Measurements from ENCODE around the gene EXOC6B.

Gene EXOC6B

DNA sequence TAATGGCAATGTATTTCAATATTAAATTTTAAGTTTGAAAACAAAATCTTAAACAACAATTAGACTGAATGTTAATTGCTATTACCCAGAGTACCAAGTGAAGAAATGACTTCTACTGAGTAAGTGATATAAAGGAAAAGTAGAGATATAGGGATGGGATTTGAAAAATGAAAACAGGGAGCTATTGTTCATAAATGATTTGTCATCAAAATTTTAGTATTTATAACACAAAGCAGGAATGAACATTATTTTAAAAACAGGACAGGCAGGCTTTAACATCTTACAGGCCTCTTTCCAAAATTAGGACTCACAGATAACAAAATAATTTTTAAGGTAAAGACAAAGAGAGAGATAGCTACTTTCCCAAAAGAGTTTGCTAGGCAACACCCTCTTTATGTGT, 3.9 kb downstream of the EXOC6B start:
- H3K27ac Mint-ChIP-seq = no peak overlapping the region
- no peak overlapping the region for H3K4me3 Mint-ChIP-seq
- peaks cover 1% of the 10 kb centered on the region for H3K36me3 Mint-ChIP-seq
- no peaks in the 10 kb centered on the region for H3K9me3 Mint-ChIP-seq
- H3K4me1 Mint-ChIP-seq = peaks cover 30% of the 10 kb centered on the region
- H3K27me3 Mint-ChIP-seq = no peaks in the 10 kb centered on the region
- no peak for DNase-seq
- CTCF ChIA-PET = interaction anchor here (1.0 kb wide), 1 partner anchor 40 kb away, joined by 4 read pairs; no protein-coding TSS in a partner anchor

DNA sequence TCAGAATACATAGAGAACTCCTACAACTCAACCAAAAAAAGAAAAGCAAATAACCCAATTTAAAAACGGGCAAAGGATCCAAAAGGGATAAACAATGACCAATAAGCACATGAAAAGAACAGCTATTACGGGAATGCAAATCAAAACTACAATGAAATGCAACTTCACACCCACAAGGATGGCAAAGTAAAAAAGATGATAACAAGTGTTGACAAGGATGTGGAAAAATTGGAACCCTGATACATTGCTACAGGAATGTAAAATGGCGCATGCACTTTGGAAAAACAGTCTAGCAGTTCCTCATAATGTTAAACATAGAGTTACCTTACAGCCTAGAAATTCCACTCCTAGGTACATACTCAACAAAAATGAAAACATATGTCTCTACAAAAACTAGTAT, 4.7 kb downstream of the EXOC6B start:
- Mint-ChIP-seq H3K9me3 (no peaks in the 10 kb centered on the region), H3K27ac (no peak overlapping the region), H3K4me1 (peaks cover 26% of the 10 kb centered on the region), H3K4me3 (no peak overlapping the region), H3K36me3 (peaks cover 1% of the 10 kb centered on the region), H3K27me3 (no peaks in the 10 kb centered on the region)
- CTCF ChIA-PET = no interaction called here
- DNase-seq = no peak

GRCh38 chr2:72819501-72819900, 6.3 kb downstream of the EXOC6B start:
- Mint-ChIP-seq H3K4me1 (peaks cover 13% of the 10 kb centered on the region), H3K9me3 (no peaks in the 10 kb centered on the region), H3K4me3 (no peak overlapping the region), H3K27ac (no peak overlapping the region), H3K36me3 (peaks cover 1% of the 10 kb centered on the region), H3K27me3 (no peaks in the 10 kb centered on the region)
- DNase-seq = no peak
- CTCF ChIA-PET = no interaction called here

DNA sequence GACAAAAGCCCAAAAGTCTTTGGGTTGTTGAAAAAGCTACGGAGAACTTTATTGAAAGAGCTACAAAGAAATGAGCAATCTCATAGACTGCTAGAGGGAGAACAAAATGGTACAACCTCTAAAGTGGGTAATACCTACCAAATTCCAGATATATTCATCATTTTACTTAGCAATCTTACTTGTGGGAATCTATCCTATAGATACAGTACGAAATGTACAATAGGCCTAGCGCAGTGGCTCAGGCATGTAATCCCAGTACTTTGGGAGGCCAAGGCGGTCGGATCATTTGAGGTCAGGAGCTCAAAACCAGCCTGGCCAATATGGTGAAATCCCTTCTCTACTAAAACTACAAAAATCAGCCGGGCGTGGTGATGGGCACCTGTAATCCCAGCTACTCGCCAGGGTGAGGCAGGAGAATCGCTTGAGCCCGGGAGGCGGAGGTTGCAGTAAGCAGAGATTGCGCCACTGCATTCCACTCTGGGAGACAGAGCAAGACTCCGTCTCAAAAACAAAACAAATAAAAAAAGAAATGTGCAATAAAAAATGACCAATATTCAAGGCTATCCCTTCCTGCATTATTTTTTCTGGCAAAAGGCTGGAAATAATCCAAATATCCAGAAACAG, 10.1 kb downstream of the EXOC6B start:
- Mint-ChIP-seq H3K27me3 (no peaks in the 10 kb centered on the region), H3K9me3 (no peaks in the 10 kb centered on the region), H3K4me3 (no peak overlapping the region), H3K27ac (no peak overlapping the region), H3K36me3 (no peaks in the 10 kb centered on the region), H3K4me1 (peaks cover 7% of the 10 kb centered on the region)
- CTCF ChIA-PET = interaction anchor here (0.6 to 1.2 kb wide), 2 partner anchors 71 to 655 kb away, joined by 3 read pairs; partner anchors contain the start of gene SPR
- DNase-seq = no peak

GRCh38 chr2:72813841-72814240, 12.0 kb downstream of the EXOC6B start:
- CTCF ChIA-PET = no interaction called here
- no peak for DNase-seq
- Mint-ChIP-seq H3K27me3 (no peaks in the 10 kb centered on the region), H3K36me3 (peaks cover 11% of the 10 kb centered on the region), H3K4me3 (no peak overlapping the region), H3K9me3 (peaks cover 7% of the 10 kb centered on the region), H3K27ac (no peak overlapping the region), H3K4me1 (peaks cover 4% of the 10 kb centered on the region)

DNA sequence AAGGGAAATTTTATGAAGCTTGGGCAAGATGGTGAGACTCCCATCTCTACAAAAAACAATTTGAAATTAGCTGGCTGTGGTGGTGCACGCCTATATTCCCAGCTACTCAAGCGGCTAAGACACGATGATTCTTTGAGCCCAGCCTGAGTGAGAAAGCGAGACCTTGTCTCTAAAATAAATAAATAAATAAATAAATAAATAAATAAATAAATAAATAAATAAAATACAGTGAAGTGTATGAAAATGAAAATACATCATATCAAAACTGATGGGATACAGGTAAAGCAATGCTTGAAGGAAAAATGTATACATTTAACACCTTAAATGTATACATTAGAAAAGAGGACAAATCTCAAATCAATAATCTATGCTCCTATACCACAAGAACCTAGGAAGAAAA, 15.7 kb downstream of the EXOC6B start:
- H3K4me1 Mint-ChIP-seq = peaks cover 4% of the 10 kb centered on the region
- no peaks in the 10 kb centered on the region for H3K27me3 Mint-ChIP-seq
- H3K9me3 Mint-ChIP-seq = peaks cover 12% of the 10 kb centered on the region
- DNase-seq = no peak
- H3K36me3 Mint-ChIP-seq = peaks cover 13% of the 10 kb centered on the region
- no peak overlapping the region for H3K4me3 Mint-ChIP-seq
- CTCF ChIA-PET = no interaction called here
- no peak overlapping the region for H3K27ac Mint-ChIP-seq

DNA sequence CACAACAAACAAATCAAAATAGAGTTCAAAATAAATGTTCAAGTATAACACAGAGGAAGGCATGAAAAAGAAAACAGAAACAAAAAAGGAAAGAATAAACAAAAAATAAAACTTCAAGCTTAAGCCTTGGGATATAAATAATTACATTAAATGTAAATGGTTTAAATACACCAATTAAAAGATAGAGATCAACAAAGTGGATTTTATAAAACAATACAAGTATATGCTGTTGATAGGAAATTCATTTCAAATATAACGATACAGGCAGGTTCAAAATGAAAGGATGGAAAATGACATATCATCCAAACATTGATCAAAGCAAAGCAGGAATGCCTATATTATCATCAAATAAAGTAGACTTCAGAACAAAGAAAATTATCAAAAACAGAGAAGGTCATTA, 16.7 kb downstream of the EXOC6B start:
- H3K4me1 Mint-ChIP-seq = peaks cover 4% of the 10 kb centered on the region
- H3K27ac Mint-ChIP-seq = no peak overlapping the region
- DNase-seq = no peak
- no peaks in the 10 kb centered on the region for H3K27me3 Mint-ChIP-seq
- CTCF ChIA-PET = no interaction called here
- peaks cover 12% of the 10 kb centered on the region for H3K9me3 Mint-ChIP-seq
- no peak overlapping the region for H3K4me3 Mint-ChIP-seq
- H3K36me3 Mint-ChIP-seq = peaks cover 13% of the 10 kb centered on the region

- Mint-ChIP-seq H3K4me1 (no peaks in the 10 kb centered on the region), H3K9me3 (peaks cover 12% of the 10 kb centered on the region), H3K27me3 (no peaks in the 10 kb centered on the region), H3K4me3 (no peak overlapping the region), H3K27ac (no peak overlapping the region), H3K36me3 (peaks cover 13% of the 10 kb centered on the region)
- CTCF ChIA-PET = no interaction called here
- no peak for DNase-seq
These were observed 19.4 kb downstream of the EXOC6B start for GRCh38 chr2:72806280-72806945.

DNA sequence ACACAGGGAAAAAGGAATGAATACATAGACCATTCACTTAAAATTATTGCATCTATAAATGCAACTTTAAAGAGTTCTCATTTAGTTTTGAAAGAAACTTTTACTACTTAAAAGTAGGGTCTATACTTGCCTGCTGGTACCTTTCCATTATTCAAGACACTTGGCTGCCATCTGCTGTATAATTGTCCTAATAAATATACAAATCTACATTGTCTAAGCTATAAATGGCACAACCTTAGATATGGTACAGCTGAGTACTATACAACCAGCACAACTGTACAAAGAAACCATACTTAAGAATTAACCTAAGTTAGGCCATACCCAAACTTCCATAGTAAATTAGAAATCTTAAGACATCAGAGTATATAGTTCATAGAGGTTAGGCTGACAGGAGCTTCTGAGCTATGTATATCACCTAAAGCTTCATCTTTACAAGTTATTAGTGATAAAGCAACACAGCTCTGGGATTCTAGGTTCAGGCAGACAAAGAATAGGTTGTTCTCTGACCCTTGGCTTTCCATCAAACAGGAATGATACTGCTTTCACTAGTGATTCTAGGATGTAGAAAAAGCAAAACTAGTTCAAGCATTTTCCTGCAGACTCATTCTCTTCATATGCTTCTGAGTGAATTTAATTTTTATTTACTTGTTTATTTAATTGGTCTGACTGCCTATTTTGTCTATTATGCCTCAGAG, 22.1 kb downstream of the EXOC6B start:
- no peak overlapping the region for H3K27ac Mint-ChIP-seq

GRCh38 chr2:72803151-72803550, 22.7 kb downstream of the EXOC6B start:
- no peak for DNase-seq
- CTCF ChIA-PET = interaction anchor here (0.6 kb wide), 1 partner anchor 77 kb away, joined by 4 read pairs; no protein-coding TSS in a partner anchor
- no peak overlapping the region for H3K27ac Mint-ChIP-seq
- H3K9me3 Mint-ChIP-seq = peaks cover 3% of the 10 kb centered on the region
- H3K27me3 Mint-ChIP-seq = no peaks in the 10 kb centered on the region
- H3K4me1 Mint-ChIP-seq = no peaks in the 10 kb centered on the region
- H3K36me3 Mint-ChIP-seq = peaks cover 1% of the 10 kb centered on the region
- H3K4me3 Mint-ChIP-seq = no peak overlapping the region

More for the DNA sequence above, 22.1 kb downstream of the EXOC6B start:
- CTCF ChIA-PET = interaction anchor here (0.6 kb wide), 1 partner anchor 76 kb away, joined by 4 read pairs; no protein-coding TSS in a partner anchor
- Mint-ChIP-seq H3K36me3 (peaks cover 2% of the 10 kb centered on the region), H3K9me3 (peaks cover 5% of the 10 kb centered on the region), H3K4me3 (no peak overlapping the region), H3K27me3 (no peaks in the 10 kb centered on the region), H3K4me1 (no peaks in the 10 kb centered on the region)
- no peak for DNase-seq

DNA sequence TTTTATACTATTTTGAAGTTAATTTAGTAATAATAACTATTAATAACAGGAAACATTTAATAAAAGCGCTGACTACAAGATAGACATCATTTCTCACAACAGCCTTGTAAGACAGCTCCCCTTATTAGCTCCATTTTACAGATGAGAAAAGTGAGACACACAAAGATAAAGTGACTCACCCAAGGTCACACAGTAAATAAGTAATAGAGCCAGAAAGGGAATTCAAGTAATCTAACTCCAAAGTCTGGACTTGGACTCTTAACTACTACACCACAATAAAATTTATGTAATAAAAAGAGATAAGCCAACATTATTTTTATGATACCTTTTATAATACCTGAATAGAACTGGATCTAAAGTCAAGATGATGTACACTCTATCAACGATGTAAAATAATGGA, 25.3 kb downstream of the EXOC6B start:
- no peak overlapping the region for H3K27ac Mint-ChIP-seq
- DNase-seq = no peak
- H3K4me3 Mint-ChIP-seq = no peak overlapping the region
- no peaks in the 10 kb centered on the region for H3K4me1 Mint-ChIP-seq
- no peaks in the 10 kb centered on the region for H3K36me3 Mint-ChIP-seq
- H3K27me3 Mint-ChIP-seq = no peaks in the 10 kb centered on the region
- H3K9me3 Mint-ChIP-seq = no peaks in the 10 kb centered on the region
- CTCF ChIA-PET = interaction anchor here (0.7 kb wide), 1 partner anchor 838 kb away, joined by 4 read pairs; no protein-coding TSS in a partner anchor

- H3K4me3 Mint-ChIP-seq = no peak overlapping the region
- no peak for DNase-seq
- no peaks in the 10 kb centered on the region for H3K9me3 Mint-ChIP-seq
- no peak overlapping the region for H3K27ac Mint-ChIP-seq
- H3K36me3 Mint-ChIP-seq = no peaks in the 10 kb centered on the region
- H3K27me3 Mint-ChIP-seq = no peaks in the 10 kb centered on the region
- CTCF ChIA-PET = no interaction called here
- H3K4me1 Mint-ChIP-seq = peaks cover 7% of the 10 kb centered on the region
These were observed 28.1 kb downstream of the EXOC6B start for GRCh38 chr2:72797740-72798139.

DNA sequence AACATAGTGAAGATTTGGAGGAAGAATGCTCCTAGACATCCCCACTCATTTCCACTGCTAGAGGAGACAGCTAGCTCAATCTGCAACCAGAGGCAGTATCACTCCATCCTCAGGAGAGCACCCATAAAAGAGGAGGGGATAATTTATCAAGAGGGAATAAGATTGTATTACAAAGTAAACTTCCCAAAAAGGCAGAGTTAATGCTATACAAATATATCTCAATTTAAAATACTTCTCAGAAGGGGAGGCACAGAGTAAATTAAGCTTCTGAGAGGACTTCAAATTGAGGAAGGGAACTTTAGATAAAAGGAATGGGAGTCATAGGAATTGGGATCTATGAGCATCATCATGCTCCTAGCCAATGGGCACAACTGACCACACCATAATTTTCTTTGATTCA, 29.1 kb downstream of the EXOC6B start:
- CTCF ChIA-PET = no interaction called here
- no peaks in the 10 kb centered on the region for H3K36me3 Mint-ChIP-seq
- peaks cover 7% of the 10 kb centered on the region for H3K4me1 Mint-ChIP-seq
- H3K9me3 Mint-ChIP-seq = no peaks in the 10 kb centered on the region
- H3K27ac Mint-ChIP-seq = no peak overlapping the region
- no peaks in the 10 kb centered on the region for H3K27me3 Mint-ChIP-seq
- no peak for DNase-seq
- H3K4me3 Mint-ChIP-seq = no peak overlapping the region

DNA sequence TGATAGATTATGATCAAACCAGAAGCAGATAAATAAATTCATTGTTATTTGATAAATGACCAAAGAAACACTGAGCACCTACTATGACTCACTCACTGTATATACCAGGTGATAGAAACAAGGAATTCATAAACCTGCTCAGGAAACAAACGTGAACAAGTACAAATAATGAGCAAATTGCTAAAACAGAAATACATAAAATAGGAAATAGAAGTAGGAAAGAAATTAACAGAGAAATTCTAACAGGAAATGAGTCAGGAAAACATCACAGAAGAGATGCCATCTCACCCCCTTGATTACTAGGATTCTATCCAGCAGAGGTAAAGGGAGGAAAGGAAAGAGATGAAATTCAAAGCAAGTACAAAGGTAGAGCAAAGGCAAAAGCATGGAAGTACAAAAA, 31.3 kb downstream of the EXOC6B start:
- Mint-ChIP-seq H3K4me1 (peaks cover 7% of the 10 kb centered on the region), H3K4me3 (no peak overlapping the region), H3K36me3 (no peaks in the 10 kb centered on the region), H3K27me3 (no peaks in the 10 kb centered on the region), H3K9me3 (no peaks in the 10 kb centered on the region), H3K27ac (no peak overlapping the region)
- CTCF ChIA-PET = interaction anchor here (0.8 kb wide), 1 partner anchor 67 kb away, joined by 3 read pairs; no protein-coding TSS in a partner anchor
- DNase-seq = no peak

All from activated naive CD4-positive, alpha-beta T cell treated with anti-CD3 and anti-CD28 coated beads, Interleukin-2, amount 10 ng/mL, durations not matched to agents 7 days and 5 days (primary cell).